GM21390 (cell line): ENCODE data around the gene ARFGAP3.

Source experiments
- ATAC-seq: cut with Tn5 transposase; IDR thresholded peaks from one replicate; pipeline ENCODE4 v1.9.1; 2021; ENCODE audit not compliant: unreplicated experiment

ARFGAP3 gene

DNA sequence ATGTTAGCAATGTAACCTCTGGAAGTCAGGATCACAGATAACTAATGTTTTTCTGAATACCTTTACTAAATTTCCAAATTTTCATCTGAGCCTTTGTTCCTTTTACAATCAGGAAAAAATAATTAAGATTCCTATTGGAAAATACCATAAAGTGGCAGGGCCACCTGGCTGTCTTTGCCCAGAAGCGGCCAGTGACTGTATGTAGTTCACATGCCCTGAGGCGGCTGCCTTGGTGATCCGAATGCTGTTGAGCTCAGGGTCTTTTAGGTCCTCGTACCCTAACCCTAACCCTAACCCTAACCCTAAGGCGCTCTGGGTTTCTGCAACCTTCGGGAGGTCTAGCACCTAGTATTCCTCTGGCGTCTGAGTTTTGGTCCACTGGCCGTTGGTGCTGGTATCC is 8.5 kb upstream of the ARFGAP3 start:
- no peak for ATAC-seq

- ATAC-seq, result no peak
Observed at GRCh38 chr22:42863349-42863961, 6.4 kb upstream of the ARFGAP3 start.

- no peak for ATAC-seq
Observed at GRCh38 chr22:42862045-42862734, 5.1 kb upstream of the ARFGAP3 start.

GRCh38 chr22:42860968-42861367 is 3.9 kb upstream of the ARFGAP3 start:
- no peak for ATAC-seq

DNA sequence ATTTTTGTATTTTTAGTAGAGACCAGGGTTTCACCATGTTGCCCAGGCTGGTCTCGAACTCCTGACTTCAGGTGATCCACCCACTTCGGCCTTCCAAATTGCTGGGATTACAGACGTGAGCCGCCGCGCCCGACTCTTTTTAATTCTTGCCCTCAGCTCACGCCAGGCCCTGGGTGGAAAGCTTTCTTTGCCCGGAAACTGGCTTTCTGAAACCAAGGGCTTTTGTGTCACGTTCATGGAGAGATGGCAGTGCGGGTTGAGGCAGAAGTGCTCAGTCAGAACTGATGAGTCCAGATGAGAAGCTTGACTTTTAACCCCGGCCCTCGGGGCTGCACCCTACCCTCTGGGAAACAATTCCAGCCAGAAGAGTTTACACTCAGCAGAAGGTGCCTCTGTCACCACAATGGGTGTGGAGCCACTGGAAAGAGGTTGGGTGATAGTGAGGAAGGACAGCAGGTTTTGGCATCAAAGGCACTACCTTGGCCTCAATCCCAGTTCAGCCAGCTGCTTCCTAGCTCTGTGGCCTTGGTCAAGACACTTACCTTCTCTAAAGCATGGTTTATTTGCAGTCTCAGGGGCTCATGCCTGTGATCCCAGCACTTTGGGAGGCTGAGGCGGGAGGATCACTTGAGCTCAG is 890 bp upstream of the ARFGAP3 start:
- no peak for ATAC-seq

GRCh38 chr22:42856179-42856864 is 751 bp downstream of the ARFGAP3 start:
- peak; percentile 27 for ATAC-seq

DNA sequence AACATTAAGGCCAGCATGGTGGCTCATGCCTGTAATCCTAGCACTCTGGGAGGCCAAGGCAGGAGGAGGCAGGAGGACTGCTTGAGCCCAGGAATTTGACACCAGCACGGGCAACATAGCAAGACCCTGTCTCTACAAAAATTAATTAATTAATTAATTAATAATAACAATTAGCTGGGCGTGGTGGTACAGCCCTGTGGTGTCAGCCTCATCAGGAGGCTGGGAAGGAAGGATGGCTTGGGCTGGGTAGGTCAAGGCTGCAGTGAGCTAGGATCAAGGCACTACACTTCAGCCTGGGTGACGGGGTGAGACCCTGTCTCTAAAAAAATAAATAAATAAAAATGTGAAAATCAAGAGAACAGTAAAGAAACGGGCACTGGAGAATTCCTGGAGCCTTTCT is 1.4 kb downstream of the ARFGAP3 start:
- no peak for ATAC-seq

GRCh38 chr22:42855211-42855610 is 1.9 kb downstream of the ARFGAP3 start:
- no peak for ATAC-seq

DNA sequence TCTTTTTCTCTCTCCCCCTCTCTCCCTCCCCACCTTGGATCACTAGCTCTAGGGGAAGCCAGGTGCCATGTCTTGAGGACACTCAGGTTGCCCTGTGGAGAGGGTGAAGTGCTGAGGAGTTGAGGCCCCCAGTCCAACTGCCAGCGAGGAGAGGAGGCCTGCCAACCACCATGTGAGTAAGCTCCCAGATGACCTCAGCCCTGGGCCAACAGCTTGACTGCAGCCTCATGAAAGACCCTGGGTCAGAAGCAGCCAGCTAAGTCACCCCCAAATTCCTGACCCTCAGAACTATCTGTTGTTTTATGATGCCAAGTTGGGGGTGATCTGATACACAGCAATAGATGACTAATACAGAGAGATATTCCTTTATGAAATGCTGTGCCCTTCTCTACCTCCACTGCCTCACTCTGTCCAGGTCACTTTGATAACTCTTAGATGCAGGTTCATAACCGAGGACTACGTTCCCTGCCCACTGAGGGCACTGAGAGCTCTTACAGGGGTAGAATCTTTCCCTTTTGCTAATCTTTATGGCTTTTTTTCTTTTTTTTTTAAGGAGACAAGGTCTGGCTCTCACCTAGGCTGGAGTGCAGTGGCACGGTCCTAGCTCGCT is 8.0 kb downstream of the ARFGAP3 start:
- ATAC-seq, result no peak

- no peak for ATAC-seq
Observed at GRCh38 chr22:42847110-42847509, 10.0 kb downstream of the ARFGAP3 start.

- no peak for ATAC-seq
Observed at GRCh38 chr22:42844756-42845155, 12.3 kb downstream of the ARFGAP3 start.

DNA sequence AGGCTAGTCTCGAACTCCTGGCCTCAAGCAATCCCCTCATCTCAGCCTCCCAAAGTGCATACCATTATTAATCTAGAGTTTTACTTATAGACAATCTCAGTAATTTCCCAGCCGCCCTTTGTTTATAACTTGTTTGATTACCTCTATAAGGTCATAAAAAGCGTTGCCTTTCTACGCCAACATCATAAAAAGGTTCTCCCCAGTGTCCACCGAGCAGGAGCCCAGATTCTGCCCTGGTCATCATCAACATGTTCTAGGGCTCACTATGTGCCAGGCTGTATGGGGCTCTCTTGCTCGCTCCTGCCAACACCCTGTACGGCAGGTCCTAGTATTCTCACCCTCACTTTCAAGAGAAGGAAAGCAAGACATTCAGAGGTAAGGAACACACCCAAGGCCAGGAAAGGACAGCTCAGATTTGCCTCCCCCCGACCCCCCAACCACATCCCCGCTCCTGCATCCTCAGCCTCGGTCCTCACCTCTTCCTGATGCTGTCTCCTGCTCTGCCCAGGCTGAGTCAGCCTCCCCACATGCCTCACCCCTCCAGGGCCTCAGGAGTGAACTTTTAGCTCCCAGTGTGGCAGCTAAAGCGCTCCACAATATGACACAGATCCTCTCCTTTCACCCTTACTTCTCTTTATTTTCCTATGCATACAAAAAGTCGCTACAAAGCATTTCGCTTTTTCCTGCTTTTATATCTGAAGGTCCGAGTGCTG is 14.3 kb downstream of the ARFGAP3 start:
- ATAC-seq, result no peak

DNA sequence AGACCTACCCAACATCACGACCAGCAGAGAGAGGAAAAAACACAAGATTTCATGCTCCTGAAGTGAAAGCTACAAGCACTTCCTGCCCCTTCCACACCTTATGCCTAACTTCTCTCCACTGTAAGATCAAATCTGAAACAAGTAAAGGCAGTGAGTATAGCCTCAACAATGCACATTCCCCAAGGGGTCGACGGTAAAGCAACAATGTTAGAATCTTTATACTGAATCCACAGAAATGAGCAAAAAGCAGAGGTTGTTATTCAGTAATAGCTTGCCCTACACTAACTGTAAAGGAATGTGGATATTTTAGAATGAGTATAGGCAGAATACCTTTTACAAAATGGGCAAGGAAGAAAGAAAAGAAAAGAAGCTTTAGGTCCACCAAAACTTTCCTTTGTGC is 15.6 kb downstream of the ARFGAP3 start:
- no peak for ATAC-seq

DNA sequence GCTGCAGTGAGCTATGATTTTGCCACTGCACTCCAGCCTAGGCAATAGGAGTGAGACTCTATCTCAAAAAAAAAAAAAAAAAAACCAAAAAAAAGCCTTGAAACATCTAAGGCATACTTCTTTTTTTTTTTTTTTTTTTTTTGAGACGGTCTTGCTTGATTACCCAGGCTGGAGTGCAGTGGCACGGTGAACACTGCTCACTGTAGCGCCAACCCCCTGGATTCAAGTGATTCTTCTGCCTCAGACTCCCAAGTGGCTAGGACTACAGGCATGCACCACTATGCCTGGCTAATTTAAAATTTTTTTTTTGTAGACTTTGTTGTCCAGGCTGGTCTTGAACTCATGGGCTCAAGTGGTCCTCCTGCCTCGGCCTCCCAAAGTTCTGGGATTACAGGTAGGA is 19.5 kb downstream of the ARFGAP3 start:
- no peak for ATAC-seq

- ATAC-seq, result no peak
Observed at GRCh38 chr22:42836026-42836425, 21.0 kb downstream of the ARFGAP3 start.

DNA sequence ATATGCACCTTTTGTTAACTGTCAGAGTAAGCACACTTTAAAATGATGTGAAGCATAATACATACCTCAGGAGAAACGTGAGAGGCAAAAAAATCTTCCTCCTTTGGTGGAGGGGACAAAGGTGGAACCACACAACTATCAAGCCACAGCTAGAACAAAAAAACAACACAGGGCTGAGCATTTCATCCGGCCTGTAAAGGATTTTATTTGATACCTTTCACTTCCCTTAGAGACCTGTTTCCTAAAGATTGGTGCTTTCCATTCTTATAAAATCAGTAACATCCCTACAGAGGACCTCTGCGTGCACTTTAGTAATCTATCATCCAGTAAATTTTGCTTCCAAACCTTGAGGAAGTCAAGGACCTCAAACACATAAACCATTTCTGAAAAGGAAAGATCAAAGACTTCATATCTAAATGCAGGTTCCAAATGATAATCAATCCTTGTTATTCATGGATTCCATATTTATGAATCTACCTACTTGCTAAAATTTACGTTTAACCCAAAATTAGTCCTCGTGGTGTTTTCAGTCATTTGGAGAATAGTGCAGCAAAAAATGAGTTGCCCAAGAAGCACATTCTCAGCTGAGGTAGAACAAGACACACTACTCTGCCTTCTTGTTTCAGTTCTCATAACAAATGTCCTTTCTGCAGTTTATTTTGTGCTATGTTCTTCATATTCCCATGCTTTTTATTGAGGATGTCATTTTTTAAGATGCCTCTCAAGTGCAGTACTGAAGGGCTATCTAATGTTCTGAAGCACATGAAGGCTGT is 22.7 kb downstream of the ARFGAP3 start:
- ATAC-seq, result no peak

DNA sequence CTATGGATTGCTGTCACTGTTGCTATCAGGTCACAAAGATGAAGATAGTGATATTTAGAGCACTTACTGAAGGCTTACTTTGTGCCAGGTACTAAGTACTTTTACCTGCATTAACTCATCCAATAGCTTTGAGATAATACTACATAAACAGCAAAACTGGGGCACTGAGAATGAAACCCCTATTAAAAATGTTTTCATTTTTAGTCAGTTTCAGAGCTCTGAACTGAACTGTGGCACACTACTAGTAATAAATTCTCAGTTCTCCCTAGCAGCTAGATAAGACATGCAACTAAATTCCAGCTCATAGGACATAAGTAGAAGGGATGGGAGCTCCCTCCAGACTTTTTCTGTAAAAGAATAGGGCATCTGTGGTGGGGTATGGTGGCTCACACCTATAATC is 24.0 kb downstream of the ARFGAP3 start:
- ATAC-seq, result no peak

DNA sequence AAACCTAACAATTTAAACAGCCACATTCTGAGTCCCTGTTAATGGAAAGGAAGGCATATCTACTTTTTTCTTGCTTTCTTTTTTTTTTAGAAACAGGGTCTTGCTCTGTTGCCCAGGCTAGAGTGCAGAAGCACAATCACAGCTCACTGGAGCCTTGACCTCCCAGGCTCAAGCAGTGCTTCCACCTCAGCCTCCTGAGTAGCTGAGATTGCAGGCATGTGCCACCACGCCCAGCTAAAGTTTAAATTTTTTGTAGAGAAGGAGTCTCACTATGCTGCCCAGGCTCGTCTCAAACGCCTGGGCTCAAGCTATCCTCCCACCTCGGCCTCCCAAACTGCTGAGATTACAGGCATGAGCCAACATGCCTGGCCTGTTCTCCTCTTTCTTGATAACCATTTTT is 25.4 kb downstream of the ARFGAP3 start:
- no peak for ATAC-seq

DNA sequence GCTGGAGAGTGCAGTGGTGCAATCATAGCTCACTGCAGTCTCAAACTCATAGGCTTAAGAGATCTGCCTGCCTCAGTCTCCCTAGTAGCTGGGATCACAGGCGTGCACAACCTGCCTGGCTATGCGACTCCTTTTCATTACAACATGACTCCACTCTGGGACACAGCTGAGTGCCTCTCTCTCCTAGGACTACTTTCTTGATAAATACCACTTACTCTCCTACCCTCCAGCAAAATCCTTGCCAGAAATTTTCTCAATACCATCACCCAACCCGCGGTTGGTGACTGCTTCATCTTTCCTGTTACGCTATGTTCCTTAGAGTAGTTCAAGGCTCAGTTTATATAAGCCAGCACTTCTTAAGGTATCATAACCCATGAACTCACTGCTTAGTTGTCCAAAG is 26.9 kb downstream of the ARFGAP3 start:
- no peak for ATAC-seq

GRCh38 chr22:42829302-42829701 is 27.8 kb downstream of the ARFGAP3 start:
- ATAC-seq, result no peak
